Activated T-helper 1 cell treated with anti-CD3 and anti-CD28 coated beads, Interleukin-2, amount 50 U/mL, for 16 hours (primary cell): ENCODE measurements around the gene ERVH48-1.
A peak's percentile ranks its signal among the peaks of the same experiment; 100 is the strongest.
"Not testable (repeated sequence)": the region's sequence is repeated elsewhere in the genome, so short reads cannot be mapped to it uniquely, and the experiment has no call there.

Experiments
- DNase-seq, 2 donors: peaks; one replicate each; pipeline ENCODE4 v3.0.0-alpha.2; 2020; ENCODE audit warnings: low read depth in 1 of 2, low spot score in 1 of 2

The ERVH48-1 gene

DNA sequence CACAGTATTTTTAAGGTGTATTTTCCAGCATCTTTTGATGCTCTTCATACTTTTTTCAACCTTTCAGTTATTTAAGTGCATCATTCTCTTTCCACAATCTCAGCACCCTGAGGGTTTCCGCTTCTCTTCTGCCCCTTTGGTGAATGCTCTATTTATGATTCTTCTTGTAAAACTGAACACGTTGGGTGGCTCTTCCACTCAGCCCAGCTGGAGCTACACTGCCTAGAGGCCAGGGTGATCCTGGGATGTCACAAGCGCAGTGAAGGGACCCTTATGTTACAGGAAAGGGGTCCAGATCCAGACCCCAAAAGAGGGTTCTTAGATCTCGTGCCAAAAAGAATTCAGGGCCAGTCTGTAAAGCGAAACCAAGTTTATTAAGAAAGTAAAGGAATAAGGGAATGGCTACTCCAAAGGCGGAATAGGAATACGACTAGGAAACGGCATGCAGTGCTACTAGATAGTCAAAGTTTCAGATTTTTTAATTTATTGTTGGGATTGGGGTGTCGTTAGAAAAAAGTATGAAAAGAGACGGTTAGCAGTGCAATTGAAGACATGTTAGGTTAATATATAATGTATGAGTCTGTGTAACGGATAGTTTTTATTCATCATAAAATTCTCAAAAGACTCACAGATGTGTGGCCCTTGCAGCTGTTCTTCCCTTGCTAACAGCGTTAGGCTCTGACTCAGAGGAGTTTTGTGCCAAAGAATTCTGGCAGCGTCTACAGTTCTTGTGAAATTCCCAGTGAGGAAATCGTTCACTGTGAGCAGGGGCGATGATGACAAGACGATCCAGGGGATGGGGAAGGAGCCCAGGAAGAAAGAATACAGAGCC lies 14.4 kb upstream of the ERVH48-1 start:
- DNase-seq, result no peak

DNA sequence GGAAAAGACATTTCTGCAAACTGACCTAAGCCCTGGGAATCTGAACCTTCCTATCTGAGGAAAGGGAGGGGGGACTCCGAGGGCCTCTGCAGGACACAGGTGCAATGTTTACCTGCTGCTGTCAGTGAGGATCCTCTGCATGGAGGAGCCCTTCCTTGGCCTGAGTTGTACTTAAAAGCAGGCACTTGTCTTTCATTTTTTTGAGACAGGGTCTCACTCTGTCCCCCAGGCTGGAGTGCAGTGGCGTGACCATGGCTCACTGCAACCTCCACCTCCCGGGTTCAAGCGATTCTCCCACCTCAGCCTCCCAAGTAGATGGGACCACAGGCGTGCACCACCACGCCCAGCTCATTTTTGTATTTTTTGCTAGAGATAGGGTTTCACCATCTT lies 13.2 kb upstream of the ERVH48-1 start:
- not testable (repeated sequence) for DNase-seq

DNA sequence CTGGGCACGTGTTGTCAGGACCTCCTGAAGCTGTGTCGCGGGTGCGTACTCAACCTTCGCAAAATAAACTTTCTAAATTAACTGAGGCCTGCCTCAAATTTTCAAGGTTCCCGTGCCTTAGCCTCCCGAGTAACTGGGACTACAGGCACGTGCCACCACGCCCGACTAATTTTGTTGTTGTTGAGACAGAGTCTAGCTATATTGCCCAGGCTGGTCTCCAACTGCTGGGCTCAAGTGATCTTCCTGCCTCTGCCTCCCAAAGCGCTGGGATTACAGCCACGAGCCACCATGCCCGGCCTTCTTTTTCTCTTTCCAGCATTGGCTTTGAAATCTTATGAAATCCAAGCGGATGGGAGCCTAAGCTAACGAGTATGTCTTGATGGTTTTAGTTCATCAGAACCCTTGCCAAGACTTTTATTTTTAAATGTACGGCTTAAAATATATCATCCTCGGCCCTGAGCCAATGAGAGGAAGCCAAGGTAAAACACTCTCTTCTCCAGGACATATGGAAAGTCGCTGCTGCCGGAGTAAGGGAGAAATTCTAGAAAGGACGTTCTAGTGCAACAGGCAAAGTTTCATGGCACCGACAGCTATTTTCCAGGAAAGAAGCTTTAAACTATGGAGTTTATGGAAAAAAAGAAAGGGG lies 12.7 kb upstream of the ERVH48-1 start:
- no peak for DNase-seq

DNA sequence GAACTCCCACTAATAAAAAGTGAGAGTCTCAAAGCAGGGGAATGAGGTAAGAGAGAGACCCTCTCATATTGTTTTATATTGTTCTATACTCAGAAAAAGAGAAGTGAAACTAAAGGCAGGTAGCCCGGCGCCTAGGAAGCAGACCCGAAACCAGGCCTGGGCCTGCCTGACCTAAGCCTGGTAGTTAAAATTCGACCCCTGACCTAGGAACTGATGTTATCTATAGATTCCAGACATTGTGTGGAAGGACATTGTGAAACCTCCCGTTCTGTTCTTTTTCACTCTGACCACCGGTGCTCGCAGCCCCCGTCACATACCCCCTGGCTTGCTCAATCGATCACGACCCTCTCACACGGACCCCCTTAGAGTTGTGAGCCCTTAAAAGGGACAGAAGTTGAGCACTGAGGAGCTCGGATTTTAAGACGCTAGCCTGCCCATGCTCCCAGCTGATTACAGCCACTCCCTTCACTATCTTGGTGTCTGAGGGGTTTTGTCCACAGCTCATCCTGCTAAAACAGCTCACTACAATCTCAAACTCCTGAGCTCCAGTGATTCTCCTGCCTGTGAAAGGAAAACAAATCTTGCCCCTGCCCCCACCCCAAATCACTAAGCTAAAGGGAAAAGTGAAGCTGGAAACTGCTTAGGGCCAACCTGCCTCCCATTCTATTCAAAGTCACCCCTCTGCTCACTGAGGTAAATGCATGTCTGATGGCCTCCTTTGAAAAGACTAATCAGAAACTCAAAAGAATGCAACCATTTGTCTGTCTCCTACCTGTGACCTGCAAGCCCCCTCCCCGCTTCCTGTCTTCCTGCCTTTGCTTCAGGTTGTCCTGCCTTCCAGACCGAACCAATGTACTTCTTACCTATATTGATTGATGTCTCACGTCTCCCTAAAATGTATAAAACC lies 11.9 kb upstream of the ERVH48-1 start:
- DNase-seq, result not testable (repeated sequence)

DNA sequence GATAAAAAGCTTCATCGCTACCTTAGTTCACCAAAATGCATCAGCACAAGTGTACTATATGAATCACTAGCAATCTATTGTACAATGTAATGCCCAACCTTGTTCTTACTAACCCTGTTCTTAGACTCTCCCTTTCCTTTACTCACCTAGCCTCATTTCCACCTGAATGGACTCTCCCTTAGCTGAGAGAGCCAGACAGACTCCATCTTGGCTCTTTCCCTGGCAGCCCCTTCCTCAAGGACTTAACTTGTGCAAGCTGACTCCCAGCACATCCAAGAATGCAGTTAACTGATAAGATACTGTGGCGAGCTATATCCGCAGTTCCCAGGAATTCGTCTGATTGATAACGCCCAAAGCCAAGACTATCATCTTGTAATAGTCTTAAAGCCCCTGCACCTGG lies 10.9 kb upstream of the ERVH48-1 start:
- not testable (repeated sequence) for DNase-seq

DNA sequence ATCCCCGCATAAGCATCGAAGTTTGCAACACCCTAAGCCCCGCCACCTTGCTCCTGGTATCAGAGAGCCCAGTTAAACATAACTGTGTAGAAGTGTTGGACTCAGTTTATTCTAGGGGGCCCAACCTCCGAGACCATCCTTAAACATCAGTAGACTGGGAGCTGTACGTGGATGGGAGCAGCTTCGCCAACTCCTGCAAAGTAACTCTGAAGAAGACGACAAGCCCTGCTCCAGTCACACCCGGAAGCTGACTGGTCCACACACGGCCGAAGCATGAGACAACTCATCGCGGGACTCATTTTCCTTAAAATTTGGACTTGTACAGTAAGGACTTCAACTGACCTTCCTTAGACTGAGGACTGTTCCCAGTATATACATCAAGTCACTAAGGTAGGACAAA lies 8.5 kb upstream of the ERVH48-1 start:
- not testable (repeated sequence) for DNase-seq

DNA sequence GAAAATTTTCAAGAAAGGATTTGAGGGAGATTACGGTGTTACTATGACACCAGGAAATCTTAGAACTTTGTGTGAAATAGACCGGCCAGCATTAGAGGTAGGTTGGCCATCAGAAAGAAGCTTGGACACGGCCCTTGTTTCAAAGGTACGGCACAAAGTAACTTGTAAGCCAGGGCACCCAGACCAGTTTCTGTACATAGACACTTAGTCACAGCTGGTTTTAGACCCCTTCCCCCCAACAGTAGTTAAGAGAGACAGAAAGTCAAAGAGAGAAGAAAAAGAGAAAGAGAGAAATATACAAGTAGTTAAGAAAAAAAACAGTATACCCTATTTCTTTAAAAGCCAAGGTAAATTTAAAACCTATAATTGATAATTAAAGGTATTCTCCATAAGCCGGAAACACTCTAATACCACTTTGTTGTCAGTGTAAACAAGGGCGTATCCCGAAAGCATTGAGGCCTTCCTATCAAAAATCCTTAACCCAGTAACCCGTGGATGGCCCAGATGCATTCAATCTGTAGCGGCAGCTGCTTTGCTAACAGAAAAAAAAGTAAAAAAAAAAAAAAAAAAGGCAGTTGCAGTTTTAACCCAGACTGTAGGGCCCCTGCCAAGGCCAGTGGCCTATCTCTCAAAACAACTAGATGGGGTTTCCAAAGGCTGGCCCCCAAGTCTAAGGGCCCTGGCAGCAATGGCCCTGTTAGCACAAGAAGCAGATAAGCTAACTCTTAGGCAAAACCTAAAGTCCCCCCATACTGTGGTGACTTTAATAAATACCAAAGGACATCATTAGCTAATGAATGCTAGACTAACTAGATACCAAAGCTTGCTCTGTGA lies 7.9 kb upstream of the ERVH48-1 start:
- not testable (repeated sequence) for DNase-seq

DNA sequence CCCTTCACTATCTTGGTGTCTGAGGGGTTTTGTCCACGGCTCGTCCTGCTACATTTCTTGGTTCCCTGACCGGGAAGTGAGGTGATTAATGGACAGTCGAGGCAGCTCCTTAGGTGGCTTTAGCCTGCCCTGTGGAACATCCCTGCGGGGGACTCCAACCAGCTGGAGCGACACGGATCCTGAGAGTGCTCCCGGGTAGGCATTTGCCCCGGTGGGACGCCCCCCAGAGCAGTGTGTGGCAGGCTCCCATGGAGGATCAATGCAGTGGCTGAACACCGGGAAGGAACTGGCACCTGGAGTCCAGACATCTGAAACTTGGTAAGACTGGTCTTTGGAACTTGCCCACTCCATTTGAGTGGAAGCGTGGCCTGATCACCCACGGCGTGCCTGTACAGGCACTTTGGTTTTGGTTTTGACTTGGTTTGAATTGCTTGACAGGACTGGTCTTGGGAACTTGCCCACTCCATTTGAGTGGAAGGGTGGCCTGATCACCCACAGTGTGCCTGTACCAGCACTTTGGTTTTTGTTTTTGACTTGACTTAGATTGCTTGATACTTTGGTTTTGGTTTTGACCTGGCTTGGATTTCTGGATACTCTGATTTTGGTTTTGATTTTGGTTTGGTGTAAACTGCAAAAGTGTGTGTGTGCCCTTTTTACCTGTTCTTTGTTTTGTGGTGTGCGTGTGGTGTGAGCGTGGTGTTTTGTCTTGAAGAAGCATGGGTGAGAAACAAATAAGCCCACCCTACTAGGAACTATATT lies 7.1 kb upstream of the ERVH48-1 start:
- not testable (repeated sequence) for DNase-seq

DNA sequence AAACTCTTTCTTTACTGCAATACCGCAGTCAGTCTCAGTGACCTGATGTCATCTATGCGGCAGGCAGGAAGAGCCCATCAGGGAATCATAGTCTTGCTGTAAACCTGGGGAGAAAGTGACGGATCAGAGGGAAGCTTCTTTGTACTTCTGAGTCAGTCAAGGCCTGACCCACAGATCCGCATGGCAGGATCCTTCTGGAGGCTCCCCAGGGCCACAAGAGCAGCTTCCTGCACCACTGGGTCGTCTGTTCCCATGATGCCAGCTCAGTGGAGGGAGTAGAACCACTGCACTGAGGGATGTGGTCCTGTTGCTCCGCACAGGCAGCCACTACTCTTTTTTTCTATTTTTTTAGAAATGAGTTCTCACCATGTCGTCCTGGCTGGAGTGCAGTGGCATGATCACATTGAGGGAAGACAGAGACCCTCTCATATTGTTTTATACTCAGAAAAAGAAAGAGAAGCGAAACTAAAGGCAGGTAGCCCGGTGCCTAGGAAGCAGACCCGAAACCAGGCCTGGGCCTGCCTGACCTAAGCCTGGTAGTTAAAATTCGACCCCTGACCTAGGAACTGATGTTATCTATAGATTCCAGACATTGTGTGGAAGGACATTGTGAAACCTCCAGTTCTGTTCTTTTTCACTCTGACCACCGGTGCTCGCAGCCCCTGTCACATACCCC lies 6.3 kb upstream of the ERVH48-1 start:
- no peak for DNase-seq

DNA sequence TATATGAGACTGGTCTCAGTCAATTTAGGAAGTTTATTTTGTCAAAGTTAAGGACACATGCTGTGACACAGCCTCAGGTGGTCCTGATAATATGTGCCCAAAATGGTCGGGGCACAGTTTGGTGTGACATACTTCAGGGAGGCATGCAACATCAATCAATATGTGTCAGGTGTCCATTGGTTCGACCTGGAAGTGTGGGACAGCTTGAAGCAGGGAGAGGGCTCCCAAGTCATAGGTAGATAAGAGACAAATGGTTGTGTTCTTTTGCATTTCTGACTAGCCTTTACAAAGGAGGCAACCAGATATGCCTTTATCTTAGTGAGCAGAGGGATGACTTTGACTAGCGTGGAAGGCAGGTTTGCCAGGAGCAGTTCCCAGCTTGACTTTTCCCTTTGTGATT lies 4.5 kb upstream of the ERVH48-1 start:
- DNase-seq, result no peak

DNA sequence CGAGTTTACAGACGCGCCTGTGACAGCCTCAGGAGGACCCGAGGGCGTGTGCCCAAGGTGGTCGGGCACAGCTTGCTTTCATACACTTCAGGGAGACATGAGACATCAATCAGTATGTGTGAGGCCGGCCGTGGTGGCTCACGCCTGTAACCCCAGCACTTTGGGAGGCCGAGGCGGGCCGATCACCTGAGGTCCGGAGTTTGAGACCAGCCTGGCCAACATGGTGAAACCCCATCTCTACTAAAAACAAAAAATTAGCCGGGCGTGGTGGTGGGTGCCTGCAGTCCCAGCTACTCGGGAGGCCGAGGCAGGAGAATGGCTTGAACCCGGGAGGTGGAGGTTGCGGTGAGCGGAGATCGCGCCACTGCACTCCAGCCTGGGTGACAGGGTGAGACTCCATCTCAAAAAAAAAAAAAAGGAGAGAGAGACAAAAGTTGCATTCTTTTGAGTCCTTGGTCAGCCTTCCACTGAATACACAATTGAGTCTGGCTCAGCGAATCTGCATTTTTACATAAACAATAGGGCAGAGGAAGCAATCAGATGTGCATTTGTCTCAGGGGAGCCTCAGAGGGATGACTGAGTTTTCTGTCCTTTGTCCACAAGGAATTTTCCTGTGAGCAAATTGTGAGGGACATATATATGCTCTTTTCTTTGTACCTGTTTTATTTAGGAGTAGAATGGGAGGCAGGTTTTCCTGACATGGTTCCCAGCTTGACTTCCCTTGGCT lies 2.2 kb upstream of the ERVH48-1 start:
- not testable (repeated sequence) for DNase-seq

DNA sequence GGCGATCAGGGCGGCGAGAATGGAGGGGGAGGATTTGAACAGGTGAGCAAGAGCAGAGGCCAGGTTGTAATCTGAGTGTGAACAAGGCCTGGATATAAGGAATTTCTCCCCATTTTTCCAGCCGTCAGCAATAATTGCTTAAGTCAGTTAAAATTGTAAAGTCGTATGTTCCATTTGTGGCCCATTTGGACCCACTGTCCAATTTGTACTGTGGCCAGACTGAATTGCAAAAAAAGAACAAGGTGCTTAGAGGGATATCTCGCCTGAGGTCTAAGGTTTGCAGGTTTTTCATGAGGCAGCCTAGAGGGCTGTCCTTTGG lies 1.0 kb downstream of the ERVH48-1 start:
- no peak for DNase-seq

DNA sequence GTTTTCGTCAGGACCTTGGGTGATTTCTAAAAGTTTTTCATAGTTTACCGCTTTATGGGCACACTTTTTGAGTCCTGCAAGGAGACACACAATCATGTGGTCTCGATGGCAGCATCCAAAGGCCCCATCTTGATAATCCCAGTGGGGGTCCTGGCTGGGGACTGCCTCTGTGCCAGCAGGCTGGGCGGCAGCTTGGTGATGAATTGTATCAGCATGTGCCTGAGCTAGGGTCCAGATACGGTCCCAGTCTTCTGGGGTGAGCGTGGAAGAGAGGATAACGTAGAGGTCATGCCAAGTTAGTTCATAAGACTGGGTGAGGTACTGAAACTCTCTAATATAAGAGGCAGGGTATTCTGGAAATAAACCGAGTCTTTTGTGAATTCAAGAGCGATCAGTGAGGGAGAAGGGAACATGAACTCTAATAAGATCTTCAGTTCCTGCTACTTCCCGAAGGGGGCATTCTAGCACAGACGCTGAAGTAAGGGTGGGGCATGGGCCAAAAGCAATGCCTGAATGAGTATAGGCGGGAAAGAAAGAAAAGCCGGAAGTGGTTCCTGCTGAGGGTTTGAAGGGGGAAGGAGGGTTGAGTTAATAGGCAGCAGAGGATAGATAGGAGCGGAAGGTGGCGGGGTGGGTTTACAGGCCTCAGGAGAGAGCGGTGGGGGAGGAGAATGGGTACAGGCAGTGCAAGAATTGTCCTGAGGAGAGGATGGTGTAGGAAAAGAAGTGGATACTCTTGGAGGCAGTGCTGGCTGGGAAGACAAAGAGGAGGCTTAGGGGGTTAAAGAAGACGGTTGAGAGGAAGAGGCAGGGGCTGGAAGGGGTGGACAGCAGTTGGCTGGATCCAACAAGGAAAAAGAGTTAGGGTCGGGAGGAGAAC lies 1.6 kb downstream of the ERVH48-1 start:
- peak; percentile 22 to 38 for DNase-seq

DNA sequence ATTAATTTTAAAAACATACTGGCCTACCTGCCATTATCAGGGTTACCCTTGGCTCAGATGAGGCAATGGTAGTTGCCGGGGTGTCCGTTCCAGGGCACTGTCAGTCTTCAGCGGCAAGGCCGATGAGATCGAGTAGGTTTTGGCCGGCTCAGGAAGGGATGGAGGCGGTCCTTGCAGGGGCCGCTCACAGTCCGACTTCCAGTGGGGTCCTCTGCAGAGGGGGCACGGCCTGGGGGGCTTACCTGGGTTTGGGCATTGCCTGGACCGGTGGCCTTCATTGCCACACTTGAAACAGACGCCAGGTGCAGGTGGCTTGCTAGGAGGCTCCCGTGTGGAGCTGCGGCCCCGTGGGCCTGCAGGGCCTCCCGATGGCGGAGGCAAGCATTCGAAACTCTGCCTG lies 2.5 kb downstream of the ERVH48-1 start:
- no peak for DNase-seq

DNA sequence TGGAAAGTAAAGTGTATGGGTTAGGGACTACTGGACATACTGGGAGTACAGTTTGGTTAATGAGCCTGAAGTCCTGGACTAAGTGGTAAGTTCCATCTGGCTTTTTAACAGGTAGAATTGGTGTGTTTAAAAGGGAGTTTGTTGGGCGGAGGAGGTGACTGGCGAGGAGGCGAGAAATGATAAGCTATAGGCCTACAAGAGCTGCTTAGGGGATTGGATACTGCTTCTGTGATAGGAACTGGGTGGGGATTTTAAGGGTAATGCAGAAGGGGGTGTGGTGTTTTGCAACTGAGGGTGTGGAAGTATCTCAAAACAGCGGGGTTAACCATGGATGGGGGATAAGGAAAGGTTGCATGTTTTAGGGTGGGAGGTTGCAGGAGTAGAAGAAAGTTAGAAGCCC lies 3.5 kb downstream of the ERVH48-1 start:
- no peak for DNase-seq

DNA sequence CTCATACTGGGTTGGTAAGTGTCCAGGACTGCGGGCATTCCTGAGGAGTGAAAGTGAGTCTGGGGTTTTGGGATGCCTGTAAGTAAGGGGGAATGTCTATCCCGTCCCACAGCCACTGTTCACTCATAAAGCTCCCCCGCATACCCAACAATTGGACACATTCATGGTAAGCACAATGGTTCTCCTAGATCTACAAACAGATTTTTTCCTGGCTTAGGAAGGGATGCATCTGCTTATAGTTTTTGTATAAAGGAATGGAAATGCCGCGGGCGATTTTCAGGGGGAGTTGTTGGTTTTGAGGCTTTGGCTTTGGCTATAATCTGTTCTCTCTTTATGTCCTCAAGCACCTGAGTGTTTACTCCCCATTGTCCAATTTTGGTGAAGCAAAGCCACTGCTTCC lies 7.1 kb downstream of the ERVH48-1 start:
- DNase-seq, result no peak

DNA sequence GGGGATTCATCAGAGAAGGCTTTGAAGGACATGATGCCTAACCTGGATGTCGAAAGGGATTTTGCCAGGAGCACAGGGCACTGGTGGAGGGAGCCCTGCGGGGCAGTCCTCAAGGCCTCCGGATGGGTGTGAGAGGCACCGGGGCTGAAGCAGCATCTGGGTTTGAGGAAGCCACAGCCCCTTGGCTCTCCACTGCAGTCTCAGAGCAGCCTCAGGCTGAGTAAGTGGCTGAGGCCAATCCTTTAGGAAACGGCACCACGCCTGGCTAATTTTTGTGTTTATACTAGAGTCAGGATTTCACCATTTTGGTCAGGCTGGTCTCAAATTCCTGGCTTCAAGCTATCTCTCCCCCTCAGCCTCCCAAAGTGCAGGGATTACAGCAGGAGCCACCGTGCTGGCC lies 12.0 kb downstream of the ERVH48-1 start:
- no peak for DNase-seq

DNA sequence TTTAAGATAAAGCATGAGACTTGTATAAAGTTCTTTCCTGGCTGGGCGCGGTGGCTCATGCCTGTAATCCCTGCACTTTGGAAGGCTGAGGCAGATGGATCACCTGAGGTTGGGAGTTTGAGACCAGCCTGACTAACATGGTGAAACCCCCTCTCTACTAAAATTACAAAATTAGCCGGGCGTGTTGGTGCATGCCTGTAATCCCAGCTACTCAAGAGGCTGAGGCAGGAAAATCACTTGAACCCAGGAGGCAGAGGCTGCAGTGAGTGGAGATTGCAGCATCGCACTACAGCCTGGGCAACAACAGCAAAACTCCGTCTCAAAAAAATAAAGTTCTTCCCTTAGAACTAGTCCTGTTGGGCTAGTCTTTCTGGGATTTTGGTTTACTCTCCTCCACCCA lies 13.5 kb downstream of the ERVH48-1 start:
- DNase-seq, result not testable (repeated sequence)
